GM19468 (cell line): ENCODE data around the gene CBL.
"Not testable (repeated sequence)": the region's sequence is repeated elsewhere in the genome, so short reads cannot be mapped to it uniquely, and the experiment has no call there.

Experiments
- ATAC-seq: cut with Tn5 transposase; IDR thresholded peaks from one replicate; pipeline ENCODE4 v1.9.1; 2021; ENCODE audit warnings: mild to moderate bottlenecking, moderate library complexity, moderate number of reproducible peaks; ENCODE audit not compliant: unreplicated experiment; ENCODE audit errors: extremely low read depth

CBL gene

DNA sequence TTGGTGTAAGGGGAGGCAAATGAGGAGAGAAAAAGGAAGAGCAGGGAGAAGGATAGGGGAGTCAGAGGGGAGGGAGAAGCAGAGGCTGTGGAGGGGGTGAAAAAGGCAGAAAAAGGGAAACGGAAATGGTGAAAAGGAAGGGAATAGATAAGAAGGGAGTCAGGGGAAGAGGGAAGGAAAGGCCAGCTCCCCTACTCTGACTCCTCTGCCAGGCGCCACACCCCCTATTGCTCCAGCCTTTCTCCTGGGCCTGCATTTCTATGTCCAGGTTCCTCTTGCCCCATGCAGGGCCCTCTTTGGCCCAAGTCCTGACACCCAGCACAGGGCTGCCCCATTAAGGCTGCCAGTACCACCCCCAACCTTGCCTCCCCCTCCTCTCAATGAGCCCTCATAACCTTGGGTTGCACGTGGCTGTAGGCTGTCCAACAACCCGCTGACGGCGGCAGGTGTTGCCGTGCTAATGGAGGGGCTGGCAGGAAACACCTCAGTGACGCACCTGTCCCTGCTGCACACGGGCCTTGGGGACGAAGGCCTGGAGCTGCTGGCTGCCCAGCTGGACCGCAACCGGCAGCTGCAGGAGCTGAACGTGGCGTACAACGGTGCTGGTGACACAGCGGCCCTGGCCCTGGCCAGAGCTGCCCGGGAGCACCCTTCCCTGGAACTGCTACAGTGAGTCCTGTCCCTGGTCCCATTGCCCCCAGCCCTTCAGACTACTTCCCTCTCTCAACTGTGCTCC is 24.3 kb upstream of the CBL start:
- no peak for ATAC-seq

DNA sequence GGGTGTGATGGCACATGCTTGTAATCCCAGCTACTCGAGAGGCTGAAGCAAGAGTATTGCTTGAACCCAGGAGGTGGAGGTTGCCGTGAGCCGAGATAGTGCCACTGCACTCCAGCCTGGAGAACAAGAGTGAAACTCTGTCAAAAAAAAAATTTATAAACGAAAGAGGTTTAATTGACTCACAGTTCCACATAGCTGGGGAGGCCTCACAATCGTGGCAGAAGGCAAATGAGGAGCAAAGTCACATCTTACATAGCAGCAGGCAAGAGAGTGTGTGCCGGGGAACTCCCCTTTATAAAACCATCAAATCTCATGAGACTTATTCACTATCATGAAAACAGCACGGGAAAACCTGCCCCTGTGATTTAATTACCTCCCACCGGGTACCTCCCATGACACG is 21.7 kb upstream of the CBL start:
- not testable (repeated sequence) for ATAC-seq

DNA sequence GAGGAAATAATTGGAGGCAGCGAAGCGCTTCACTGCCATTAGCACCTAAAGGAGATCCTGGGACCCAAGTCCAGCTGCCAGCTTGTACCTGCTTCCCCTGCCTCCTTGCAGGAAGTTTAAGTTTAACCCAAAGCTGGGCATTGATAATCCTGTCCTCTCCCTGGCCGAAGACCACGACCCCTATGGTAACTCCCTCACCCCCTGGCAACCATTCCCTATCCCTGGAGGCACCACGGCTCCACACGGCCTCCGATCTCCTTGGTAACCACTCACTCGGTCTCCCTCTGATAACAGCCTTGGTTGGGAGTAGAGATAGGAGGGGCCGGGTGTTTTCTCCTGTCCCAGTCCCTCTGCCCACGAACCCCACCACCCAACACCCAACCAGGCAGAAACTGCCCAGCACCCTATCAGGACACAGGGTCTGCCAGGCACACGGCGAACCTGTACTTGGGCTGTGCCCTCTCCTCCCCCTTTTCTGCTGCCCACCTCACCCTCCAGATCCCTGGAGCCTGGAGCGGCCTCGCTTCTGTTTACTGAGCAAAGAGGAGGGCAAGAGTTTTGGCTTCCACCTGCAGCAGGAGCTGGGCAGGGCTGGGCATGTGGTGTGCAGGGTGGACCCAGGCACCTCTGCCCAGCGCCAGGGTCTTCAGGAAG is 20.0 kb upstream of the CBL start:
- no peak for ATAC-seq

GRCh38 chr11:119187123-119187892 is 18.8 kb upstream of the CBL start:
- no peak for ATAC-seq

DNA sequence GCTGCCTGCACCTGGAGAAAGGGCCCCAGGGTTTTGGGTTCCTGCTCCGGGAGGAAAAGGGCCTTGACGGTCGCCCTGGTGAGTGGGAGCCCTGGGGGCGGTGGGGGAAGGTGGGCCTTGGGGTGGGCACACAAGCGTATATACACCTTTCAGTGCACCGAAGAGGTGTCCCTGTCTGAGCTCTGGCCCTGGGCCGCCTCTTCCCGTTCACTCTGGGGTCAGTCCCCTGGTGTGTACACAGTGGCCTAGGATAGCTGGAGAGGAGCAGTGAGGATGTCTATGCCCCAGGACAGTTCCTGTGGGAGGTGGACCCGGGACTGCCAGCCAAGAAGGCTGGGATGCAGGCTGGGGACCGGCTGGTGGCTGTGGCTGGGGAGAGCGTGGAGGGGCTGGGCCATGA is 18.1 kb upstream of the CBL start:
- ATAC-seq: no peak

DNA sequence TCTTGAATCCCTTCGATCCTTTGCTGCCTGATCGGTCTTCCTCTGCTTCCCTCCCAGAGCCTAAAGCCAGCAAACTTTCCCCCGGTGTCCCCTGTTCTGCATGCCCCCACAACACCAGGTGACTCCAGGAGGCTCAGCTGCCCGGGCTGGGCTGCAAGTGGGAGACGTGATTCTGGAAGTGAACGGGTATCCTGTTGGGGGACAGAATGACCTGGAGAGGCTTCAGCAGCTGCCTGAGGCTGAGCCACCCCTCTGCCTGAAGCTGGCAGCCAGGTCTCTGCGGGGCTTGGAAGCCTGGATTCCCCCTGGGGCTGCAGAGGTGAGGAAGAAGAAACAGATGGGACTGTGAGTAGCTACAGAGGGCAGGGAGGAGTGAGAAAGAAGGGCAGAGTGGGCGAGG is 17.3 kb upstream of the CBL start:
- ATAC-seq: no peak

DNA sequence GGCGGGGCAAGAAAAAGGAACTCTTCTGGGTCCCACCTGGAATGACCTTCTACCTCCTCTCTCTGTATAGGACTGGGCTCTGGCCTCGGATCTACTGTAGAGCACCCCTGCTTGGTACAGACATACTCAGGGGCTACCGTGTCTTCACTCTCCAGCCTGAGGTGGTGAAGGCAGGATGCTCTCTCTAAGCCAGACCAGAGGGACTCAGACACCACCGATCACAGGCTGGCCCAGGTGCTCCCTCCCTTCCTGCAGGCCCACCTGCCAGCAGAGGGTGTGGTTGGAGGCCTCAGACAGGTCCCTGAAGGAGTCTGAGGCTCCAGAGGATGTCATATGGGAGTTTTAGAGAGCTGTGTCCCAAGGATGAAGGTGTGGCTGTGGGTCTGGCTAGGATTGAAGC is 16.7 kb upstream of the CBL start:
- no peak for ATAC-seq

- no peak for ATAC-seq
Observed at GRCh38 chr11:119190531-119190930, 15.6 kb upstream of the CBL start.

- not testable (repeated sequence) for ATAC-seq
Observed at GRCh38 chr11:119191265-119191664, 14.9 kb upstream of the CBL start.

DNA sequence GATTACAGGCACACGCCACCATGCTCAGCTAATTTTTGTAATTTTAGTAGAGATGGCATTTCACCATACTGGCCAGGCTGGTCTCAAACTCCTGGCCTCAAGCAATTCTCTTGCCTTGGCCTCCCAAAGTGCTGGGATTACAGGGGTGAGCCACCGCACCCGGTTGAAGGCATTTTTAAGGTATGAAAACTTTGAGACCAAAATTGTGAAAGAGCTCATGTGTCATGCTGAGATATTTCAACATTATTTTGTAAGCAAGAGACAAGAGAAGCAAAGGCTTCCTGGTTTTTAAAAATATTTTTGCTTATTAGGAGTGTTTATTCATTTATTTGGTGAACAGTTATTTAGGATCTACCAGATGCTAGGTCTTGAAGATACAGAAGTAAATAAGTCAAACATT is 14.0 kb upstream of the CBL start:
- no peak for ATAC-seq

- ATAC-seq: no peak
Observed at GRCh38 chr11:119193001-119193400, 13.1 kb upstream of the CBL start.

DNA sequence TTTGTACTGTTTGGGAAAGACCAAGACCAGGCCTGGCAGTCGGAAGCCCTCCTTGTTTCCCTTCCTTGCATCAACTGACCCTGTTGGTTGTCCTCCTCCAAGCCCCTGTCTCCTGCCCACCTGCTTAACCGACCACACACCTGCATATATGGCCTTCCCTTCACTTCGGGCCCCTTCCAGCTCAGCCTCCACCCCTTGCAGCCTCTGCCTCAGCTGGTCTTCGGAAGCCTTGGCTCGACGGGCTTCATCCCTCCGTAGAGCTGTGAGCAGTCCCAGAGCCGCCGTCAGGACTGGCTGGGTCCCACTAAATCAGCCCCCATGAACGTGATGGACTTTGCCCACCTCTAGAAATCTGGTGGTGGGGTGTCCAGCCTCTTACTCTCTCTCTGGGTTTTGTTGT is 12.5 kb upstream of the CBL start:
- ATAC-seq: no peak

DNA sequence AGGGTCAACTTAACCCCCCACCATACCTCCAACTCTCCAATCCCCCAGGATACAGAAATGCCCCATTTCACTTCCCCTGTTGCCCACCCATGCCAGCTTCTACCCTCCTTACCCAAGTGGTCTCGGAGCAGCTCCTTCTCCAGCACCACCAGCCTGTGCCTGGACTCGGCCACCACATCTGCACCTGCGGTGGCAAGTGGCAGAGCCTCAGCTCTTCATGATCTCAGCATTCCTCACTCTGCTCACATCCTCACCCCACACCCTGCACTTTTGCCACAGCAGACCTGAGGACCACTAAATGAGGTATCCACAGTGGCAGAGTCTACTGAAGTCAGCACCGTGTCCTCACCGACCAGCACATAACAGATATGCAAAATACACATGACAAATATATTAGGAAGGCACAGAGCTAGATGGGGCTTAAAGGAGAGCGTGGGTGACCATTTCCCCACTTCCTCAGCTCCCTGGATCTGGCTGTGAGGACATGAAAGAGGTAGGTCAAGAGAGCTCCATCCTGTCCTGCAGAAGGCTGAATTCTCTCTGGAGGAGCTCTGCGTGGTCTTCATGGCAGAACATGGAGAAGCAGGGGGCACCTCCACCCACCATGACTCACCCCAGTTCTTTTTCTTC is 11.2 kb upstream of the CBL start:
- no peak for ATAC-seq

DNA sequence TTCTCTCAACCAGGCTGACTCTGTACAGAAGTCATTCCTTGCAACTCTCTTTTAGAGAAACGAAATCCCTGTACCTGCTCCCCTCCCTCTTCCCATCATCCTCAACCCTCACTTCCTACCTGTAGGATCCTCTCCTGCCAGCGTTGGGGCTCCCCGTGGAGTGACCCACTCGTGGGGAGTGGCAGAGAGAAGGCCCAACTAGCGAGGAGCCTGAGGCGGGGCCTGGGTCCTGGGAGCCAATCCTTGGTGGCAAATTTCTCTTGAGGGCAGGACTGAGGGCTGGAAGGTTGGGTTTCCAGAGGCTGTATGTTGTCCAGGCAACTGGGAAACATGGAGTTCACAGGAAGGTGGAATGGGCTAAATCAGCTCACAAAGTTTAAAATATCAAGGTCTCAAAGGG is 10.5 kb upstream of the CBL start:
- no peak for ATAC-seq

- ATAC-seq: no peak
Observed at GRCh38 chr11:119196833-119197483, 9.2 kb upstream of the CBL start.

GRCh38 chr11:119198925-119199324 is 7.2 kb upstream of the CBL start:
- no peak for ATAC-seq

DNA sequence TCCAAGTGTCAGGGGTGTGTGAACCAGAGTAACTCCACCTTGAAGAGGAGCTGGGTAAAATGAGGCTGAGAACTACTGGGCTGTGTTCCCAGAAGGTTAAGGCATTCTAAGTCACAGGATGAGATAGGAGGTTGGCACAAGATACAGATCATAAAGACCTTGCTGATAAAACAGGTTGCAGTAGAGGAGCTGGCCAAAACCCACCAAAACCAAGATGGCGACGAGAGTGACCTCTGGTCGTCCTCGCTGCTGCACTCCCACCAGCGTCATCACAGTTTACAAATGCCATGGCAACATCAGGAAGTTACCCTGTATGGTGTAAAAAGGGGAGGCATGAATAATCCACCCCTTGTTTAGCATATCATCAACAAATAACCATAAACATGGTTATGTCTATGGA is 4.9 kb upstream of the CBL start:
- not testable (repeated sequence) for ATAC-seq

GRCh38 chr11:119202554-119202953 is 3.6 kb upstream of the CBL start:
- no peak for ATAC-seq

GRCh38 chr11:119204066-119204465 is 2.1 kb upstream of the CBL start:
- ATAC-seq: no peak

DNA sequence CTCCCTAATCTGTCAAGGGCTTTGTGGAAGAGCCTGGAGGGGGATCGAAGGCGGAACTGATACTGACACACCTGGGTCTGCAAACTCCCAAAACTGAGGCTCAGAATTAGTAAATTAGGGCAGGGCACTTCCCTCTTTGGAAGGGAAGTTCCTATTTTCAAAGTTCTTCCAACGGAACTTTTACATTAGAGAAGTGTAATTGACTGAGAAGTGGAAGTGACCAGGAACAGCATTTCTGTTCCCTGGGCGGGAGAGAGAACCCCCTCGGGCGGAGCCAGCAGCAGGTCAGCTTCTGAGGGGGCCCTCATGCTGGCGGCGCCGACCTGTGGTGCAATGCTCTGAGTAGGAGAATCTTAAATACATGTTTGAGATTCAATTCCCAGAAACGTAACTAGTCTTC is 1.1 kb upstream of the CBL start:
- no peak for ATAC-seq
